ENCODE data around the gene DHRS7B.
A peak's percentile ranks its signal among the peaks of the same experiment; 100 is the strongest.
"Not testable (repeated sequence)": the region's sequence is repeated elsewhere in the genome, so short reads cannot be mapped to it uniquely, and the experiment has no call there.

The DHRS7B gene

DNA sequence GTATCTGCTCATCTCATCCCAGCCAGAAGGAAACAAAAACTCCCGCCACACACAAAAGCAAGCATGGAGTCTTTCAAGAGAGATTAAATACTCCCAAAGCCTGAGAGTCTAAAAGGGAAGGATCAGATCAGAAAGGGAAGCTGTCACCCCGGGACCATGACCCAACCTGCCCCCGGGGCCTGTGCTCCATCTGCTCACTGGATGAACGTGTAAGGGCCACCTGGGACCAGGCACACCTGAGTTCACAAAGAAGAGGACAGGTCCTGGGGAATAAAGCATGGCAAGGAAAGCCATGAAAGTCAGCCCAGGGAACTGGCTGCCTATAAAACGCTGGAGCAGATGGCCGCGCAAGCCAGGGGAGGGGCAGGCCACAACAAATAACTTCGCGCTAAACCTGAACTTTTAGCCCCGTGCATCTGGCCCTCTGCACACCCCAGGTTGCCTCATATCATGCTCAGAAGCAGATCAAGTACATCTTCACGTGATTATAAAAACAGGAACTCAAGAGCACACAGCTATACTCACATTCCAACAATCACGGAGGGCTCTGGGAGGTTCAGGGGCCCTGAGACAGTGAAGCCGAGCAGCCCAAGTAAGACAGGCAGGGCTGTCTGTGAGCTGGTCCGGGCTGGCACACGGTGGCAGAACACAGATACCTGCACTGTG lies 83.8 kb downstream of the DHRS7B start:
- DNase-seq (ENCODE audit: low read depth): no peak

DNA sequence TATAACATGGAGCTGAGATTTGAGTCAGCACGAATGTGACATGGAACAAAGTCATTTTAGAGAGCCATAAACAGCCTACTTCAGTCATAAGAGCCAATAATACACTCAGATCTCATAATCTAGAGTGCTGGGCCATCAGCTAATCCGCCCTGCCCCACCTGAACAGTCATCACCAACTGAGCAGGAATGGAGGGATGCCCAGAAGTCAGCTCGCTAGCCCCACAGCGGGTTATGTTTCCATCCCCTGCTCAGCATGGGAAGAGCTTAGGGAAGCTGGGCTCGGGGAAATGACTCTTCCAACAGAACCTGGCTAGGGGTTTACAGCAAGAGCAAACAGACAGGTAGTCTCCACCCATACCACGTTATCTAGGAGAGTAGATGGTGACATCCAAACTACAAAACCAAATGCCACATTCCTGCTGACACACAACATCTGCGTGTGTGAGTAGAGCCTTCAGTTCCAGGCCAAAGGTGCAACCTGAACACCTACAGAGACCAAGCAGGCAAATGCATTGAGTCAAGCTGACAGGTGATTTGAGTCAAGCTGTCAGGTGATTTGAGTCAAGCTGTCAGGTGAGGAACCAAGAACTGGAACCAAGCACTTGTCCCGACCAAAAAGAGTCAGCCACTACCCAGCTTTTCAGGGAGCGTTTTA lies 85.2 kb downstream of the DHRS7B start:
- no peak for DNase-seq (ENCODE audit: low read depth)

DNA sequence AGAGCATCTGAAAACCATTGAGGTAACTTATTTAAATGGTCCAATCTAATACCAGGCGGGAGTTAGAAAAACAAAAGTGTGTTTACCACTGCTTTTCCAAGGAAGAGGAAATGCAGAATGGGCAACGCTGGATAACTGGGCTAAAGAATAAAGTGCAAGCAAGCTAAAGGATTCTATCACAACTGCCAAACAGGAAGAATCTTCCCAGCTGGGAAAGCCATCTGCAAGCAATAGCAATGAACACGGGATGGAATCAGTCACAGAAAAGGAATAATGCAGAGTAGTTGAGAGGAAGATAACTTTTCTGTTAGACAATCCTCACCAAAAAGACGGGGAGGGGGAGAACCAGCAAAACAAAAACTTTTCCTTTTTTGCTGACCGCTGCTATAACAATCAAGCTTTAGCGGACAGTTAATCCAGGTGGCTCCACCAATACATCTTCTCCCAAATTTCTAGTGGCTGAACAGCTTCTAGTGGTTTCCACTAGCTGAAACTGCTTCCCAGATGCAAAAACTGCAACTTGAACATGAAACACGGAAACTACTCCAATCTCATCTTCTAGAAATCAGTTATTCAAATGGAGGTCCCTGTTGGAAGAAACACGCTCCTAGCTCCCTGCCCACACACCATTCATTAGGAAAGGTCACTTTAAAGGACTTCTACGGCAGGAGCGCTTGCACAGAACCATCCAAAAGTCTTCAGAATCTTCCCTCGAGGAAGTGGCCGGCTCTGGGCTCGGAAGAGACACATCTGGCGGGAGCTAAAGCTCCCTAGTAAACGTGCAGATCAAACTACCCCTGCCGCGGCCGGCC lies 86.3 kb downstream of the DHRS7B start:
- no peak for DNase-seq (ENCODE audit: low read depth)

DNA sequence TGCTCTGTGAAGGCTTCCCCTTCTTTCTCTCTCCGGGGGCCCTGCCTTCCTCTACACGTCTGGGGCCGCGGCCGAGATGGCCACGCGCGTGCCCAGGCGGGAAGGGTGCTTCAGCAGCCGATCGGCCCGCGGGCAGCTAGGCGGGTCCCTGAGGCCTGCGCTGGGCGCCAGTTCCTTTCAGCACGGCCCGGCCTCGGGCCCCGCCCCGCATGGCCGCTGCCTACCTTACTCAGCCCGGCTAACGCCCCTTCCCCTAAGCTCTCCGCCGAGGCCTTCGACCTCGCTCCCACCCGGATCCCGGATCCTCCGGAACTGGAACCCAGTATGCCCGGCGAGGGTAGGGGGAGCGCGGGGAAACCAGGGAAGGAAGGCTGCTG lies 86.9 kb downstream of the DHRS7B start:
- no peak for DNase-seq (ENCODE audit: low read depth)

- peak; percentile 89 for DNase-seq (ENCODE audit: low read depth)
Measured at GRCh38 chr17:21214015-21214776, 87.4 kb downstream of the DHRS7B start, which contains the start of gene TMEM11. Gene TMEM11, minus strand, starts transcription at chr17:21214161. Its CDS starts 9 bp downstream, at chr17:21214152.

DNA sequence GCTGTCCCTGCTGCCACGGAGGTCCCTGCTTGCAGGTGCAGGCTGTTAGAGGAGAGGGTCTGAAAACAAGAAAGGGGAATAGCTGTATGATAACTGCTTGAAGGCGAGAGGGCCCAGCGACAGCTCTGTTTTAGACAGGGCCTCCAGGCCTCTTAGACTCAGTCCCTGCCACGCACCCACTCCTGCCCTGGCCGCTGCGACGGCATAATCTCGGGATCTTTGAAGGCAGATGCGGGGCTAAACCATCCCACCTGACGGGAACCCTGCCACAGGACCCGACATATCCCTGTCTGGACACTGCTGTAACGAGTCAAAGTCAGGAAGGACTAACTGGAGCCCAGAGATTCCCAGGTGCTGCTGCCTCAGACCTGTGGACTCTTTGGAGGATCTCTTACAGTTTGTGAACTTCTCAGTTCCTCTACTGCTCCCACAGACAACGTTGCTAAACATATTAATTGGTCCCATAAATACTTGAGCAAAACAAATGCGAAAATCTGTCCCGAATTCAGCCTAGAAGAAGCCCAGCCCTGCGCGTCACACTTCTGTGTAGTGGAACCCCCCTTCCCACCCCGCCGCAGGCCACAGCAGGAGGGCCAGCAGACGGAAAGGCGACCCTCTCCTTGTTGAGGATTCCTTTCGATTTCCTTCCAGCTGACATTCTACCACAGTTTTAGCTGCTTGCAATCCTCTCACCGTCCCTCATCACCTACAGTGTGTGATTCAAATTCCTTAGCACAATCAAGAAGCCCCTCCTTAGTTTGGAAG lies 88.2 kb downstream of the DHRS7B start:
- DNase-seq (ENCODE audit: low read depth): no peak

- DNase-seq (ENCODE audit: low read depth): no peak
Measured at GRCh38 chr17:21215935-21216334, 89.2 kb downstream of the DHRS7B start.

GRCh38 chr17:21217346-21217745 lies 90.6 kb downstream of the DHRS7B start:
- DNase-seq (ENCODE audit: low read depth): no peak

GRCh38 chr17:21218101-21218500 lies 91.3 kb downstream of the DHRS7B start:
- DNase-seq (ENCODE audit: low read depth): no peak

GRCh38 chr17:21218831-21219380 lies 92.1 kb downstream of the DHRS7B start:
- no peak for DNase-seq (ENCODE audit: low read depth)

DNA sequence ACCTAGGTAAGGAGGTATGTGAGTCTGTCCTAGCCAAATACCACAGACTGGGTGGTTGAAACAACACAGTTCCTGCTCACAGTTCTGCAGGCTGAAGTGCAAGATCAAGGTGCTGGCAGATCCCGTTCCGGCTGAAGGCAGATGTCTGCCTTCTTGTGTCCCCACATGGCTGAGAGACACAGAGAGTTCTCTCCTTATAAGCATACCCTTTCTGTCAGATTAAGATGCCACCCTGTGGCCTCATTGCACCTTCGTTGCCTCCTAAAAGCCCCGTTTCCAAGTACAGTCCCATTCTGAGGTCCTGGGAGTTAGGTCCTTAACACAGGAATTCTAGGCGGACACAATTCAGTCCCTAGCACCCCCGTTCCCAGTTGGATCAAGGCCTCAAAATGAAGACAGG lies 96.3 kb downstream of the DHRS7B start:
- DNase-seq (ENCODE audit: low read depth): no peak

DNA sequence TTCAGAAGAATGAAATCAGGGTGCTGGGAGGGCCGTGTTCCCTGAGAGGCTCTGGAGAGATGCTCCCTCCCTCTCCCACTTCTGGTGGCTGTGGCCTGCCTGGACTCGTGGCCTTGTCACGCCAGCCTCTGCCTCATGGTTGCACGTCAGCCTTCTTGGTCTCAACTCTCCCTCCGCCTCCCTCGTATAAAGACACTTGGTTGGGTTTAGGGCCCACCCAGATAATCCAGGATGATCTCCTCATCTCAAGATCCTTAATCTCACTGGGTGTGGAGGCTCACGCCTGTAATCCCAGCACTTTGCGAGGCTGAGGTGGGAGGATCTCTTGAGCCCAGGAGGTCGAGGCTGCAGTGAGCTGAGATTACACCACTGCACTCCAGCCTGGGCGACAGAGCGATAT lies 100.5 kb downstream of the DHRS7B start:
- DNase-seq (ENCODE audit: low read depth): not testable (repeated sequence)

DNA sequence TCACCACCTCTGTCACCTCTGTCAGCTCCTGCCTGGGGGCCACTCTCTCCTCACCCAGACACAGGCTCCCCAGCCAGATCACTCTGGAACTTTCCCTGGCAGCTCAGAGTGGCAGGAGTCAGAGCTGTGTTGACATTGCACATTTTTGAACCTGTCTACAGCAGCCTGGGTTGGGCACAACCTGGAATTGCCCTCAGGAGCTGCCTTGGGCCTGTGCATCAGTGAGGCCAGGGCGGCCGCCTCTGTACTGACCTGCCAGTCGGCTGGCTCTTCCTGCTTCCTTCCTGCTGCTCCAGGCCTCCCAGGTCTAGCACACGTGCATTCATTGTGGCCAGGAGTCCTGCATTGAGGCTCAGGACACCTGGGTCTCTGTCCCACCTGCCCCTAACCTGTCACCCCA lies 101.3 kb downstream of the DHRS7B start:
- DNase-seq (ENCODE audit: low read depth): no peak

DNA sequence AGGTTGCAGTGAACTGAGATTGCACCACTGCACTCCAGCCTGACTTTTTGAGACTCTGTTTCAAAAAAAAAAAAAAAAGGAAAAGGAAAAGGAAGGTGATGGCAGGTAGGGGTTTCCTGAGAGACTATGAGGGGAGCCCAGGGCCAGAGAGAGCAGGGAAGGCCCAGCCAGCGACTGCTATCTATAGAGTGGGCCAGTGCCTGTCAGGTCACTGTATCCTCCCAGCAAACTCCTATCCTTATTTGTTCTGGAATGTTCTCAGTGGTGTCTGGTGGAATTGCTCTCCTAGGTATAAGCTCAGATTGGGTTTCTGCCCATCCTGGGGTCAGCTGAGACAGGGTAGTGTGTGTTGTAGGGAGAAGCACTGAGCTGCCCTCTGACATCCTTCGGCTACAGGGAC lies 102.1 kb downstream of the DHRS7B start:
- no peak for DNase-seq (ENCODE audit: low read depth)

DNA sequence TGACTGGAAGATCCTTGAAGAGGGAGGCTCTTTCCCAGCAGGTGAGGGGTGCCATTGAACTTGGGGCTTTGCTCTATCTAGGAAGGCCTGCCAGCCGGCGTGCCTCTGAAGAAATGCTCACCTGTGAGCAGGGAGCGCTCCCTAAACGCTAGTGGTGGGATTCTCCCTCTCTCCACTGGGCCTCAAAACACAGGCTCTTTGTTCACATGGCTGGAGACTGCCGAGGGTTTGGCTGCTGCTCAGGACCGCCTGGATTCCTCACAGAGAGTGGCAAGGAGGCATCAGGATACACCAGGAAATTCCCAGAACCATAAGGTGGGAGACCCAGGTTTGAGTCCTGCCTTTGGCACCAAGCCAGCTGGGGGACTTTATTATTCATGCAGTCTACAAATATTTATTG lies 104.8 kb downstream of the DHRS7B start:
- no peak for DNase-seq (ENCODE audit: low read depth)

DNA sequence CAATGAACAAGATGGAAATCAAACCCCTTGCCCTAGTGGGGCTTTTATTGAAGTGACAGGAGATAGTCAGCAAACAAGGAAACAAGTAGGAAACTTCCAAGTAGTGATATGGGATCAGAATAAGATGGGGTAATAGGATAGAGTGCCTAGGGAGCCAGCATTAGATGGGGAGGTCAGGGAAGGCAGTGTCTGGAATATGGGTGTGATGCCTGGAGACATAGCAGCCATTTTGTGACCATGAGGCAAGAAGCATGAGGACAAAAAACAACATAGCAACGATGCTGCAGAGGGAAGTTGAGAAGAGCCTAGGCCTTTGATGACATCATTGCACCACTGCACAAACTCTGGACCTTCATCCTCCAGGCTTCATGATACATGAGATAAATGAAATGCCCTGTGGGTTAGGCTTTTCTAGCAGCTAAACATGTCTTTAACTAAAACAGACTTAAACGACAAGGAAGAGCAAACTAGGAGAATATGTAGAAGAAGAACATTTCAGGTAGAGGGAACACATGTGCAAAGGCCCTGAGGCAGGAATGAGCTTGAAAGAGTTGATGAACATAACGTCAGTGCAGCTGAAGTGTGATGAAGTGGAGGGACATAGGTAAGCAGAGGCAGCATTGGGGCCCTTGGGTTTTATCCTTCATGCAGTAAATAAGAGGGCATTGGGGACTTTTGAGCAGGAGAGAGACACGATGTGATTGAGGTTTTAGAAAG lies 105.4 kb downstream of the DHRS7B start:
- DNase-seq (ENCODE audit: low read depth): no peak

- no peak for DNase-seq (ENCODE audit: low read depth)
Measured at GRCh38 chr17:21233581-21234347, 107.0 kb downstream of the DHRS7B start.

- no peak for DNase-seq (ENCODE audit: low read depth)
Measured at GRCh38 chr17:21235921-21236320, 109.2 kb downstream of the DHRS7B start.

- DNase-seq (ENCODE audit: low read depth): no peak
Measured at GRCh38 chr17:21239680-21240368, 113.1 kb downstream of the DHRS7B start.

Measured in stimulated activated CD8-positive, alpha-beta memory T cell treated with anti-CD3 and anti-CD28 coated beads, Interleukin-15, amount 100 ng/mL, for 1 hour (primary cell).